HG03175 (cell line): Measurements from ENCODE around the gene ATXN1.
"Not testable (repeated sequence)": the region's sequence is repeated elsewhere in the genome, so short reads cannot be mapped to it uniquely, and the experiment has no call there.

ENCODE experiments used
- ATAC-seq: cut with Tn5 transposase; IDR thresholded peaks from one replicate; pipeline ENCODE4 v1.9.1; 2021; ENCODE audit warnings: mild to moderate bottlenecking, moderate library complexity; ENCODE audit not compliant: unreplicated experiment

The ATXN1 gene

DNA sequence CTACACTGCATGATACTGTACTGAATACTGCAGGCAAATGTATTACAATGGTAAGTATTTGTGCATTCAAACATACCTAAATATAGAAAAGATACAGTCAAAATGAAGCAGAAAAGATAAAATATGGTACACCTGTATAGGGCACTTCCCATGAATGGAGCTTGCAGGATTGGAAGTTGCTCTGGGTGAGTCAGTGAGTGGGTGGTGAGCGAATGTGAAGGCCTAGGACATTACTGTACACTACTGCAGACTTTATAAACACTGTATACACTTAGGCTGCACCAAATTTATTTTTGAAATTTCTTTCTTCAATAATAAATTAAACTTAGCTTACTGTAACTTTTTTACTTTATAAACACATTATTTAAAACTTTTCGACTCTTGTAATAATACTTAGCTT, 213.1 kb downstream of the ATXN1 start:
- ATAC-seq = no peak

DNA sequence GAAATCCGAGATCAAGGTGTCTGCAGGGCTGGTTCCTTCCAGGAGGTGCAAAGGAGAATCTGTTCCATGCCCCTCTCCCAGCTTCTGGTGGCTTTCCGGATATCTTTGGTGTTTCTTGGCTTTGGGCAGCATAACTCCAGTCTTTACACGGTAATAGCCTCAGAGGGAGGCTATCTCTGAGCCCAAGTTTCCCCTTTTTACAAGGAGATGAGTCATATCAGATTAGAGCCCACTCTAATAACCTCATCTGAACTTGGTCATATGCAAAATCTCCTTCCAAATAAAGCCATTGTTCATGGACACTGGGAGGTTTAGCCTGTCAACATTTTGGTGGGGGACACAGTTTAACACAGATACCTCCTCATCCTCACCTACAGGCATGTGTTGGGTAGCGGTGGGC, 213.7 kb downstream of the ATXN1 start:
- no peak for ATAC-seq

GRCh38 chr6:16546861-16547260, 214.4 kb downstream of the ATXN1 start:
- ATAC-seq = no peak

- no peak for ATAC-seq
Measured at GRCh38 chr6:16545382-16545781, 215.9 kb downstream of the ATXN1 start.

- no peak for ATAC-seq
Measured at GRCh38 chr6:16544521-16544920, 216.7 kb downstream of the ATXN1 start.

- ATAC-seq = no peak
Measured at GRCh38 chr6:16544006-16544405, 217.3 kb downstream of the ATXN1 start.

GRCh38 chr6:16543521-16543920, 217.7 kb downstream of the ATXN1 start:
- no peak for ATAC-seq

- ATAC-seq = no peak
Measured at GRCh38 chr6:16542070-16542469, 219.2 kb downstream of the ATXN1 start.

GRCh38 chr6:16540804-16541752, 220.2 kb downstream of the ATXN1 start:
- no peak for ATAC-seq

DNA sequence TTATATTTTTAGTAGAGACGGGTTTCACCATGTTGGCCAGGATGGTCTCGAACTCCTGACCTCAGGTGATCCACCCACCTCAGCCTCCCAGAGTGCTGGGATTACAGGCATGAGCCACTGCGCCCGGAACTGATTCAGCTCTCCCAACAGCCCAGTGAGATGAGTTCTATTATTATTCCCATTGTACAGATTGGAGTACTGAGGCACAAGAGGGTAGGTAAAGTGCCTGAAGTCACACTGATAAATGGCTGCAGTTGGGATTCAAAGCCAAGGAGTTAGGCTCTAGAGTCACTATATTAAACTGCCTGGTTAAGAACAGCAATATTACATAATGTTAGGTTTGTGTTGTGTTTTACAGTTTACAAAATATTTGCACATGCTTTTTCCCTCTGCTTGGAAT, 220.9 kb downstream of the ATXN1 start:
- ATAC-seq = not testable (repeated sequence)

- no peak for ATAC-seq
Measured at GRCh38 chr6:16539086-16539931, 222.0 kb downstream of the ATXN1 start.

- no peak for ATAC-seq
Measured at GRCh38 chr6:16535564-16535963, 225.7 kb downstream of the ATXN1 start.

DNA sequence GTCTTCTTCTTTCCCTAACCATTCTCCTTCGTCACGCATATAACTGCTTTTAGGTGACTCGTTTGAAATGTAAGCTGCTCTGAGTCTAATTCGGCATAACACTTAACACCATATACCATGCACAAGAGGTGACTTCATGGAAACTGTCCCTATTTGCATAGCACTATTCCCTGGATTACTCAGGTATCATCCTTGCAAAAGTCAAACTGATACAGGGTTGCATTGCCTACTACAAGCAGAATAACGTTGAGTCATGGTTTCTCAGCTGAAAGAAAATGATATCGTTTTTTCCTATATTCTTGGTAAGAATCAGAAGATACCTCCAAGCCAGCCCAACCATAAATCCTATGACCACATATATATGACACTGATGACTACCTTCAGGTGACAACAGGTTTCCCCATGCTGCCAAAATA, 227.5 kb downstream of the ATXN1 start:
- ATAC-seq = no peak

DNA sequence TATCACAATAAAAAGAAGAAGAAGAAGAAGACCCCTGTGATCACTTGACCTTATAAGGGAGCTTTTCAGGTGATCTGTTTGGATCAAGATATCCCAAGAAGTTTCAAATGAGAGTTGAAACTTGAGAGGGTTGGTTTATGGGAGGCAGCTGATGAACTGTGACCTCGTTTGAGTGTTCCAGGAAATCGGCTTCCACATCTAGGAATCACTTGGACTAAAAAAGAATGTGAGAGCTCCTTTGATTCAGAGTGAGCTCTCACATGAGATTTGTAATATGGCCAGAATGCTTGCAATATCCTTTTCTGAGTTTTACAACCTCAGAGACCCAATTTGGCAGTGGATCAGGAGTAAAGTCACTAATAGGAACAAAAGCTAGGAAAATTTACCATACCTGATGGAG, 228.1 kb downstream of the ATXN1 start:
- ATAC-seq = no peak

GRCh38 chr6:16527691-16528090, 233.6 kb downstream of the ATXN1 start:
- ATAC-seq = no peak

DNA sequence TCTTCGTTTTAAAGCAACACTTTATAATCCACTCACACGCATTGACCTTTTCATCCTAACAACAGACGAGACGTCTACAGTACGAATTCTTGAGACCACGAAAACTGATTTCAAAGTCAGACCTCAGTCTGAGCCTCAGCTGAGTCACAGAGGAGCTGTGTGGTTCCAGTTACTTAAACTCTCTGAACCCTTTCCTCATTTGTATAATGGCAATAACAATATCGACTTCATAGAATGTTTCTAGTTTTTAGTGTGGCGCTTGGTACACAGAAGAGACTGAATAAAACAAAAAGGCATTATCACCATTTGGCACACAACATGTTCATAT, 236.9 kb downstream of the ATXN1 start:
- ATAC-seq = no peak

DNA sequence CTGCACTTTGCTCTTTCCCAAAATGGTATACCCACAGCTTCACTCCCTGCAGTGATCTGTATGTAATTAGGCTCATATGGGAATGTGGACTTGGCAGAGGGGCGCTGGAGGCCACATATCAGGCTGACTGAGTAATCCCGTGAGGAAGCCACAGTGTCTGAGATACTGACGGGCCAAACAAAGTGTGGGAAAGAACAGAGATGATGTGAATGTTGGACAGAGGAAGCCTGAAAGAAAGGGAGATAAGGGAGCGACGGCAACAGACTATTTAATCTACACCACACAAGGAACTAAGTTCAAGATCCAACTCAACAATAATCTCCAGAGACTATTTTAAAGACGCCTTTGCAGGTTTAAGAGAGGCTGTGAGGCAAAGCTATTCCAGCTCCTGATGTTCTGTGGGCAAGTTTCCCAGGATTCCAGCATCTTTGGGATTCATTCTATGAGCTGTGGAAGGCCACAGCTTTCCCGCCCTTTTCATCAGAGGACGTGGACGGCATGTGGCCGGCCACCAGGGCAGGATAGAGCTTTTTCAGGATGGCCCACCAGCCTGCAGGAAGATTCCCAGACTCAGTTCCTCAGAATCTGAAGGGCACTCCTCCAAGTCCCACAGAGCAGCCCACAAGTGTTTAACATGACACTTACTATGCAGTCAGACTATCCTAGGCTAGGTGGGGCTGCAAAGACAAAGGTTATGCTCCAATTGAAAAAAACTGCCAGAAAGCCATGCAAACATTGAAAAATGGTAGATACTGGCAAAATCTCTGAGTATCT, 237.5 kb downstream of the ATXN1 start:
- ATAC-seq = no peak

DNA sequence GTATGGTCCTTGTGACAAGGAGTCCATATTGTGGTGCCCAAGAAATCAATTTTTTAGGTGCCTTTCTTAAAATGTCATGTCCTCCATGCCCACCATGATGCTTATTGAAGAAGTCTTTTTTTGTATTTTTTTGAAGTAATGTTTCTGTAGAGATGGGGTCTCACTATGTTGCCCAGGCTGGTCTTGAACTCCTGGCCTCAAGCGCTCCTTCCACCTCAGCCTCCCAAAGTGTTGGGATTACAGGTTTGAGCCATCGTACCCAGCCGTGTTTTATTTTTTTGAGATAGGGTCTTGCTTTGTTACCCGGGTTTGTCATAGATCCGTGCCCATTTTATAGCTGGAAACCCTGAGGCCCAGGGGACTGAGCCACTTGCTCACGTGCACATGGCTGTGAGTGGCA, 238.3 kb downstream of the ATXN1 start:
- ATAC-seq = no peak

DNA sequence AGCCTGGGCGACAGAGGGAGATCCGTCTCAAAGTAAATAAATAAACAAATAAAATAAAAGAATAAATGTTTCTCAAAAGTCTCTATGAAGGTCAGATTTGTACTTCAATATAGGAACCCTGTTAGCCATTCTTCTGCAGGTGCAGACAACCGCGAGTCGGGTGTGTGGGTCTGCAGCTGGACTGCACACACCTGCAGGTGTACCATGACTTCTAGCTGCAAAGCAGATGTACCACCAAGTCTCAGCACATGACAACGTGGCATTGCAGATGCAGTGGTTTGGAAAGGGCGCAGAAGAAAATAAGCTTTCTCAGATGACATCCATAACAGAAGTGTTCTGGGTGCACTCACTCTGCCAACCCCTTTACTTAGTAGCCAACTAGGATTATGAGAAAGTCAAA, 239.7 kb downstream of the ATXN1 start:
- no peak for ATAC-seq

DNA sequence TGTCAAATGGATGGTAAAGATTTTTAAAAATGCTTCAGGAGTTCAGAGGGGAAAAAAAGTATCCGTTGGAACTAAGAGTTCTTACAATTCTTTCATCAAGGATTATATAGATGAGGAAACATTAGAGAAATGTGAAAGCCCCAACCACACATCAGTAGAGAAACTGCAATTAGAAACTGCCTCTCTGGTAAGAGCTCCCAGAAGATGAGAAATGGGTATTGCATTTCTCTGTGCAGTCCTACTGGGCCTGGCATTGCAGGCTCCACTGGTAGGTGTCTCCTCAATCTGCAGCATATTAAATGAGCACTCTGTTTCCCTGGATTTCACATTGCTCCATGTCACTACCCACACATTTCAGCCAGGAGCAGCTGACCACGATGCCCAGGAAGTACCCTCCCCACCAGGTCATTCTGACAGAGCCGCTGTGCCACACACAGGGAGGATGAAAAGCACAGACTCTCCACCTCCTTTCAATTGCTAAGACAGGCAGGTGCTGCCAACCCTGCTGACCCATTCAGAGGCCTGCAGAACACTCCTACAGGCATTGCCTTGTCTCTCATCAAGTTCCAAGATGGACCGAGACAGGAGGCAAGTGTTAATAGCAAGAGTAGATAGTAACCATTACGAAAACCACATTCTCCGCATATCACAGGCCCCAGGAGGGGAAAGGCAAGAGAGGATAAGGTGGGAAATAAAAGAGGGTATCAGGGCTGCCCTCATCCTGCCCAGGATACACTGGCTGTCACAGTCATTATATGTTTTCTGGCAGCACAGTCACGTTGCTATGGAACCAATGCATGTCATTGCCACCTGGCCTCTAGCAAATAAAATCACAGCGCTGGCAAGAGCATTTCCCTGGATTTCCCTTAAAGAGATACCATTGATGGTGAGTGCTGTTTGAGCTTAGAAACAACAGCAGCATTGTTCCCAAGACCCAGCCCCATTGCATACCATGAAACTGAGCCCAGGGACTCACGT, 241.7 kb downstream of the ATXN1 start:
- no peak for ATAC-seq
